ENCODE measurements around the gene CALD1.

The CALD1 gene

DNA sequence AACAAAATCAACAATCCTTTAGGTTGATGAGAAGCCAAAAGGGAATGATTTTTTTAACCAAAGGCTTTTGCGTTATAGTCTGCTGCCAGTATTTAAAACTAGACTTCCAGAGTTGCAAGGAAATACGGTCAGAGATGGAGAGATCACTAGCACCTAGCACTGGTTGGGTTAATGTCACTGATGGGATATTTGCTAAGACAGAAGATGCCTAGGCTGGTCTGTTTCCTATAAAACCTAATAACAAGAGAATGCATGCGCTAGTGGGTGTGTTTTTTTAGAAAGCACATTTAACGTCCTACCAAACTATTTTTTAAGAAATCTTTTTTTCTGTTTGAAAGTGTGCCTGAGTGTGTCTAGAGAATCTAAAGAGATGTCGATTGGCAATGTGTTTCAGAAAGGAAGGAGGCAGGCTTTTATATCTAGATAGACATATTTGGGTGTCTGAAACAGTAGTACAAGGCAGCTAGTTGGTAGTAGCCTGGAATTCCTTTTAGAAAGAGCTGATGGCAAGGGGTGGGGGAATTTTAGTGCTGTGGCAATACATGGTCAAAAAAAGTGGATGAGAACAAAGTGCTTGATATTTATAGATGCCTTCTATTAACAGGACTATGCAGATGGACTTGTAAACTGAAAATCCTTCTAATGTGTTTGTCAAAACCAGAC lies 863 bp downstream of the CALD1 start:
- TF ChIP-seq, protein P1, sequence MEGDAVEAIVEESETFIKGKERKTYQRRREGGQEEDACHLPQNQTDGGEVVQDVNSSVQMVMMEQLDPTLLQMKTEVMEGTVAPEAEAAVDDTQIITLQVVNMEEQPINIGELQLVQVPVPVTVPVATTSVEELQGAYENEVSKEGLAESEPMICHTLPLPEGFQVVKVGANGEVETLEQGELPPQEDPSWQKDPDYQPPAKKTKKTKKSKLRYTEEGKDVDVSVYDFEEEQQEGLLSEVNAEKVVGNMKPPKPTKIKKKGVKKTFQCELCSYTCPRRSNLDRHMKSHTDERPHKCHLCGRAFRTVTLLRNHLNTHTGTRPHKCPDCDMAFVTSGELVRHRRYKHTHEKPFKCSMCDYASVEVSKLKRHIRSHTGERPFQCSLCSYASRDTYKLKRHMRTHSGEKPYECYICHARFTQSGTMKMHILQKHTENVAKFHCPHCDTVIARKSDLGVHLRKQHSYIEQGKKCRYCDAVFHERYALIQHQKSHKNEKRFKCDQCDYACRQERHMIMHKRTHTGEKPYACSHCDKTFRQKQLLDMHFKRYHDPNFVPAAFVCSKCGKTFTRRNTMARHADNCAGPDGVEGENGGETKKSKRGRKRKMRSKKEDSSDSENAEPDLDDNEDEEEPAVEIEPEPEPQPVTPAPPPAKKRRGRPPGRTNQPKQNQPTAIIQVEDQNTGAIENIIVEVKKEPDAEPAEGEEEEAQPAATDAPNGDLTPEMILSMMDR (IDR thresholded peaks at IDR 0.05; ENCODE audit: low read depth, low read length): no peak
- H3K4me3 ChIP-seq (ENCODE audit: low read depth, low read length): peak overlapping the region; percentile 72

DNA sequence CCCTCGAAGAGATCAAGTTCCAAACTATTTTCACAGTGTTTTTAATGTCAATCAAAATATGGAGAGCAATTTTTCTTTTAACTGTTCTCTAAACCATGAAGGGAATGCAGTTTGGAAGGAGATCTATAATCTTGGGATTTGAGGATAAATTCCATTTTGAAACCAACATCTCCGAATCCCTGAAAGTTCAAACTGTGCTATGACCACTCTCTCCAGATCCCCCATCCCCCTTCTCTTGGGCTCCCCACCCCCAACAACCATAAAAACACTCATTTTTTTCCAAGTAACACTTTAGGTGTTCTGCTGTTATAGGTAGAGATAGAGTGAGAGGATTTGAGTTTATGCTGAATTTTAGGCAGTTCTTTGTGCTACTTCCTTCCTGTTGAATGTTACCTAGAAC lies 1.7 kb downstream of the CALD1 start:
- H3K4me3 ChIP-seq (ENCODE audit: low read depth, low read length): peak overlapping the region; percentile 72
- TF ChIP-seq, protein P1 (IDR thresholded peaks at IDR 0.05; ENCODE audit: low read depth, low read length): no peak

DNA sequence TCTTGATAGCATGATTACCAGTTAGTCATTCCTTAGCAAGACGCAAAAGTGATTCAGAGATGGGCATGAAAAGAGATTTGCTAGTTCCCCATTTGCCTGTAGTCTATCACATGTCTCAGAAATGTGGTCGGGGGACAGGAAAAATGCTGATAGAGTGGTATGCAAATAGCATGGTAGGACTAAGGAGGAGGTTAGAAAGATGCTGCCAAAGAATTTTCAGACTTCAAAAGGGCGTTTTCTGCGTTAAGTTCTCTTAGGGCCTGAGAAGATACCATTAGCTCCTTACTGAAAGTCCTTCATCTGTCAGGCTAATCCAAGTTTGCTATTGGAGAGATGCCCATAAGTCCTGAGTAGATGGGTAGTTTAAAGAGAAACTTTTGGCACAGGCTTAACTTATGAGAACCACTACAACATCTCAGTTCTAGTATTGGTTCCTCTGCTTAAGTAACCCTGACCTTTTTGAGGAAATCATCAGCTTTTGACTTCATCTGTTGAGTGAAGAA lies 2.7 kb downstream of the CALD1 start:
- TF ChIP-seq, protein P1 (IDR thresholded peaks at IDR 0.05; ENCODE audit: low read depth, low read length): no peak
- H3K4me3 ChIP-seq (ENCODE audit: low read depth, low read length): peak overlapping the region; percentile 72

DNA sequence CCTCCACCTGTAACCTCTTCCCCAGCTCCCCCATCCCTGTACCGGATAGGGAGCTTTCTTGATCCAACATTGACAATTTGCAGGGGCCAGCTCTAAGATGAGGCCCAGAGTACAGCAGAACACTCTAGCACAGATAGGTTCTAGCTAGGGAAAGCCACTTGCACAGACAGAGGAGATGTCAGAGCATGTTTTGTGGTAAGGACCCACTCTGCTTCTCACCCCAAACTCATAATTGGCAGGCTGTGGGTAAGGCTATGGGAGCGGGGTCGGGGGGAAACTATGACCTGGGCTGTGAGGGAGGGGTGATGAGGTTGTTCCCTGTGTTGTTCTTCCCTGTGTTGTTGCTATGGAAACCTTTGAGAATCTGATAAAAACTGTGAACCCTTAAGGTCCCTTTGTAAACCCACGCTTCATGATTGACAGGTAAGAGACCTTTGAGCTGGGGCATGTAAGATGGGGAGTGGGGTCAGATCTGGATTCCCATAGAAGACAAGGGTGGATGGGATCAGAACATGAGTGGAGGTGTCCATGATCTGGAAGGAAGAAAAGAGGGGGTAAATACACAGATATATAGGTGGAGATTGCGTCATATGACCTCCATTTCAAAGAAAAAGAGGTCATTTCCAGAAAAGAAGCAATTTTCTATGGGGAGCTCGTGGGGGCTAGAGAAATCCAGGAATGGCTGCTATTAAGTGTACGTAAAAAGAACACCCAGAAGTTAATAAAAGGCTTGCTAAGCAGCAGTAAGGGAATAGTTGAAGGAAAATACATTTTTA lies 4.0 kb downstream of the CALD1 start:
- peak overlapping the region; percentile 72 for H3K4me3 ChIP-seq (ENCODE audit: low read depth, low read length)
- TF ChIP-seq, protein P1 (IDR thresholded peaks at IDR 0.05; ENCODE audit: low read depth, low read length): no peak

DNA sequence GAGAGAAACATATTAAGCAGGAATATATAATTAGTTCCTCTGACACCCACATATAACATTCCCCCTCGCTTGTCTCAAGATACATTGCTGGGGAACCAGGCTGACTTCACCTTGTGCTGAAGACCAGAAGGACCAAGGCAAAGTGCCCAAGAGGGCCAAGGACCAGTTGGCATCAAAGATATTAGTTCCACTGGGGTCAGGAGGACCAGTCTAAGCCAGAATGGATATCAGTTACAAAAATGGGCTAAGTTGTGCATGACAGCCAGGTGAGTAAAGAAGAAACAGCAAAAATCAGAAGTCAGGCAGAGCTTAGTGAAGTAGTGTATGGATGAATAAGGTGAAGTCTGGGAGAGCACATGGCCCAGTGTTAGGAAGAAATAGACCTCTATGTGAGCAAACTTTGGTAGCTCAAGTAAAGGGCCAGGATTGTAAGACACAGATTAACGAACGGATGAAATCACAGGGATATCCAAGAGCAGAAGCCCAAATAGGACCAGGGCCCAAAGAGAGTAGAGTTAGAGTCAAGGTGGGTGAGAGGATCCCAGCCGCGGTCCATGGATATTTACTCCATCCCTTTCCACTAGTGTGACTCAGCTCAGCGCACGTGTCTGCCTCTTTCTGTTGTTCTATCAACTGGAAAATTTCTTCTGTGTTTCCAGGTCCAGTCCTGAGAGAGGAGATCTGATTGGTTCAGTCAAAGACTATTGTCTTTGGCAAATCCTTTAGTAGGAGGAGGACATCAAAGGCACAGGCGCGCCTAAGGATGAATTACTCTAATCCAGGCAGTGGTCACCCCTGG lies 5.0 kb downstream of the CALD1 start:
- TF ChIP-seq, protein P1 (IDR thresholded peaks at IDR 0.05; ENCODE audit: low read depth, low read length): no peak
- H3K4me3 ChIP-seq (ENCODE audit: low read depth, low read length): no peak overlapping the region

DNA sequence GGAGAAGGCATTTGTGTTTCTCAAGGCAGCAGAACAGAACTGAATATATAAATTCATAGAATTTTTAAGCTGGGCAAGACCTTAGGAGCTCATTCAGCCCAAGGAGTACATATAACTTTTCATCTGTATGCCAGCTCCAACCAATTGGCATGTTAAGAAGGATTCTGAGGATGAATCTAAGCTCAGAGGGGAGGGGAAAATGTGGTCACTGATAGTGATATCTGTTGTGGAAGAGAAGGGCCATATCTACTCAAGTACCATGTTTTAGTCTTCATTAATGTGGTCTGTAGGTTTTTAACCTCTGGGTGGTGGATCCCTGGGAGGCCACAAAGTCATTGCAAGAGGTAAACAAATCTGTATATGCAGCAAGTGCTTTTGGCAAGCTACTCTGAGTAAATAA lies 6.4 kb downstream of the CALD1 start:
- TF ChIP-seq, protein P1 (IDR thresholded peaks at IDR 0.05; ENCODE audit: low read depth, low read length): no peak
- H3K4me3 ChIP-seq (ENCODE audit: low read depth, low read length): no peak overlapping the region
